GM19035 (cell line): ENCODE results near the gene G2E3.
A peak's percentile ranks its signal among the peaks of the same experiment; 100 is the strongest.
"Not testable (repeated sequence)": the region's sequence is repeated elsewhere in the genome, so short reads cannot be mapped to it uniquely, and the experiment has no call there.

Source experiments
- ATAC-seq: cut with Tn5 transposase; IDR thresholded peaks from one replicate; pipeline ENCODE4 v1.9.1; 2021; ENCODE audit not compliant: unreplicated experiment

Gene G2E3

DNA sequence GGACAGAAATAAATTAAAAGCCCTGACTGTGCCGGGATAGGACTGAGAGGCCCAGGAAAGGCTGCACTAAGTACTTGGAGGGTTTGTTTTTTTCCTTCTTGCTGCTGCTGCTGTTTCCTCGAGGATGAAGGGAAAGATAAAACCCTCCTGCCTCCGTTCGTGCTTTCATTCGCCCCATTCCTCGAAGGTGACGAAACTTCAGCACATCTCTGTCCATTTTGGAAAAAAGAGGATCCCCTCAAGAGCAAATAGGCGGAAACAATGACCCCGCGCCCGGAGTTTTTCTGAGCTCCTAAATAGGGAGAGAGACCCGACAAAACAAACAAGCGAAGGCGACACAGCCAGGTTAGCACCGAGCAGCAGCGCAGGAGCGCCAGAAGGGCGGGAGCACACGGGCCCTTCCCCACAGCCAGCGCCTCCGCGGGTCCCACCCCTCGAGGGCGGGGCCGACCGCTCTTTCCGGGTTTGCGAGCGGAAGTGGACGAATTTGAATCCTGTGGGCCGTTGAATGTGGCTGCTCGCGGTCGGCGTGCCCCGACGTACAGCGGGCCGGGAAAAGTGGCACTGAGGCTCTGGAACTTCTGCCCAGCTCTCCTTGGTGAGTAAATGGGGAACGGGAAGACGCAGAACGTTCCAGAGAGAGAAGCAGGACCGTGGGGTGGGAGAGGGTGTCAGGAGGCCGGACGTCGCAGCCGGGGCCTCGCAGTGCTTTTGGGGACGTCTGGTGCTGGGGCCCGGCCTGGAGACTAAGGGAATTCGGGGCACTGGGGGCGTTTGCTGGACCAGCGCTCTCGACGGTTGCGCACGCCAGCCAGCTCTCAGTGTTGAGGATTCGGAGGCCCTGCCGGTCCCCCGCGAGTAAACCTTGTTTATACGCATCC lies at the start of gene G2E3:
G2E3 (plus strand) TSS at position 484 of the 881 bp plus-strand sequence. CDS start 21,922 bp downstream, outside the sequence.
- ATAC-seq: peak; percentile 98

- no peak for ATAC-seq
Measured at GRCh38 chr14:30517737-30518136, 41.2 kb upstream of the G2E3 start.

GRCh38 chr14:30518867-30519560 lies 39.9 kb upstream of the G2E3 start:
- no peak for ATAC-seq

DNA sequence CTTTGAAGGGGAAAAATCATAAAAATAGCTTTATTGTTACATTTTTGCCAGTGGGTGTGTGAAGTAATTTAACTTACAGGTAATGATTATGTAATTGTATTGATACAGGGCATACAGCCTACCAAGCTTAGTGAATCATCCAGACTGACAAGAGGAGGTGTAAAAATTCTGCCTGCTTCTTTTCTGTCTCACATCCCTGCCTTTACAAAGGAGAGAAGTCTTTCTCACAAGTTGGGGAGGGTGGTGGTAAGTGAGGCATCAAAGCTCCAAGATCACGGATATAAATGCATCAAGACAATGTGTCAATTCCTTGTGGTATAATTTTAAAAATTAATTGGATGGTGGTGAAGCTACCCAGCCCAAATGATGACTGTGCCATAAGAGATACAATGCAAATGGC lies 39.0 kb upstream of the G2E3 start:
- no peak for ATAC-seq

DNA sequence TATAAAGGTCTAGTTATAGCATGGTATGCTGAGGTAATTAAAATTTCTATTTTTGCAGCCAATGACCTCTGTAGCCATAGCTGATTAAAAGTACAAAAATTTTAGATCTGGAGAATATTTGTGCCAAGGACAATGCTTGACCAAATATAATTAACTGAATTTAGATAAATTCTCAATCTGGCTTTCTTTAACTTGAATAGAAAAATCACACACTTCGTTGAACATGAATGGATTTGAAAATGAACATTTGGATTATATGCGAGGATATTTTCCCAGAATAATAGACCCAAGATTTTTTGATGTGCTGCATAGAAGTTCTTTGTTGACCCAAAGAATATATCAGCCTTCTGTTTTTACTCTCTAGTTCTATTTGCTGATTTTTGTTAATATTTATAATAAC lies 38.4 kb upstream of the G2E3 start:
- ATAC-seq: no peak

DNA sequence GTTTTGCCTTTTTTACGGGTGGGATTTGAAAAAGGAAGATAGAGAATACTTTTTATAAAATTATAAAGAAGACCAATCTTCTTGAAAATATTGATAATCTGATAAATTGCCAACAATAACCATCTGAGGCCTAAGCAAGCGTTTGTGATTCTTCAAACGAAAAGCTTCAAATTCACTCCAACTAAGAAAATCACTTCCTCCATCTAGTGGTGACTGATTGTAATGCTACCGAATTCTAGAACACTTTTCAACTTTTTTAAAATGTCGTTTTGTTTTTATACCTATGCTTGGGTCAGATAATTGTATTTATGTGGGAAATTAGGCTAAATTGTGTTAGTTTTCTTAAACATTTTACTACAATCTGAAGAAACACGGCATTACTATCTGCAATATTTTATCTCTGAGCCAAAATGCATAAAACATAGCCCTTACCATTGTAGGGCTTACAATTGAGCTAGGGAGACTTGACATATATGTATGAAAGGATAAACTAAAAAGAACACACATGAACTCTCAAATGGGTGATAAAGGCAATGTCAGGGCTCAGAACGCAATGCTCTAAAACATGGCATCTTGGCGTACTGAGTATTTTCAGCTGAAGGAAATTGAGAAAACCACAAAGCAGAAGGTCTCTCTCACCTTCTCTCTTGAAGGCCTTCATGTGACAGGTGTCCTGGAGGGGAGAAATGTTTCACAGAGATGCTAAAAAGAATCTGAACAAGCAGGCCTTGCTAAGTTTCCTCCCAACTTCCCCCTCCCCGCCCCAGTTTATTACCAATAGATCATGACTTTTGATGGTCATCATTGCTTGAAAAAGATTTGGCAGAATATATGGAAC lies 36.8 kb upstream of the G2E3 start:
- peak; percentile 70 for ATAC-seq

DNA sequence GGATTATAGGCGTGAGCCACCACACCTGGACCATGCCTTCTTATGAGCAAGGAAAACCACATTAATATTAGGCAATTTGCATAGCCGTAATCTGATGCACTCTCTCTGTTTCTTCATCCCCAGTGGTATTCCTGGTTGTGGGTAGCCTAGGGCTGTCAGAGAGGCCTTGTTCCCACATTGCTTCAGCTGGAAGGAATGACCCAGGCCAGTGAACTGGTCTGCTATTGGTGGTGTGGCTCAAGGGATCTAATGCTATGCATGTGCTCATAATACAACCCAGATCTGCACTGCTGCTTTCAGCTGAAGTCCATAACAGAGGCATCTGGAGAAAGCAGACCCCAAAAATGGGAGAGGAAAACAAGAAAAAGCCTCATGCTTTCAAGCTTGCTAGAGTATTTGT lies 33.1 kb upstream of the G2E3 start:
- ATAC-seq: no peak

DNA sequence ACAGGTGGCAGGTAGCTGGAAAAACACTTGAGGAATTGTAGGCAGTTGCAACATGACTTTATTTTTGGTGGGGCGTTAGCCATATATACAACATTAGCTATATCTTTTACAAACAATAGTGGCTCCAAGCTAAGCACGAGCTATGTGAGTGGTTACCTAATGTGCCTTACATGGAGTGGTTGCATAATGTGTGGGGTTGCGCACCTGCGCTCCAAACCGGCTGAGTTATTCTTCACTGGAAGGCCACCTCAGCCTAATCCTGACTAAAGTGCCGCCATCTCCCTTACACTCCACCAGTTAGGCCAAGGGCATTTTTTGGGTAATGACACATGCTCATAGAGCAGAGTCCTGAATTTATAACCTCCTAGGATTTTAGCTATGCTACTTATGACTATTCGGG lies 31.8 kb upstream of the G2E3 start:
- no peak for ATAC-seq

DNA sequence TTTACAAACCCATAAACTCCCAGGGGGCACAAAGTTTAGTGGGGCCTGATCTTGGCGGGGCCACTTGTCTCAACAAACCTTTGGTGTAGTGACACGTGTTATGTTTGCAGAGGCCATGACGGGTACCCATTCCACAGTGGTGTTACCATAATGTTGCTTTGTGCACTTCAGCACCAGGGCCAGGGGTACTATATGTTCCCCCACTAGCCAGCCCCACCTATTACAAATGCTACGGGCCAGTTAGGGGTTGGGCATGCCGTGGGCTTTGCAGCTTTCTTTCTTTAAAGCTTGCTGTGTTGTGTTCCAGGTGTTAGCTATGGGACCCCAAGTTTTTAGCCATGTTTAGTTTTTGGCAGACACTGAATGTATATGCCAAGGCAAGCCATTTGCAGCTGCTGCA lies 30.8 kb upstream of the G2E3 start:
- ATAC-seq: no peak

DNA sequence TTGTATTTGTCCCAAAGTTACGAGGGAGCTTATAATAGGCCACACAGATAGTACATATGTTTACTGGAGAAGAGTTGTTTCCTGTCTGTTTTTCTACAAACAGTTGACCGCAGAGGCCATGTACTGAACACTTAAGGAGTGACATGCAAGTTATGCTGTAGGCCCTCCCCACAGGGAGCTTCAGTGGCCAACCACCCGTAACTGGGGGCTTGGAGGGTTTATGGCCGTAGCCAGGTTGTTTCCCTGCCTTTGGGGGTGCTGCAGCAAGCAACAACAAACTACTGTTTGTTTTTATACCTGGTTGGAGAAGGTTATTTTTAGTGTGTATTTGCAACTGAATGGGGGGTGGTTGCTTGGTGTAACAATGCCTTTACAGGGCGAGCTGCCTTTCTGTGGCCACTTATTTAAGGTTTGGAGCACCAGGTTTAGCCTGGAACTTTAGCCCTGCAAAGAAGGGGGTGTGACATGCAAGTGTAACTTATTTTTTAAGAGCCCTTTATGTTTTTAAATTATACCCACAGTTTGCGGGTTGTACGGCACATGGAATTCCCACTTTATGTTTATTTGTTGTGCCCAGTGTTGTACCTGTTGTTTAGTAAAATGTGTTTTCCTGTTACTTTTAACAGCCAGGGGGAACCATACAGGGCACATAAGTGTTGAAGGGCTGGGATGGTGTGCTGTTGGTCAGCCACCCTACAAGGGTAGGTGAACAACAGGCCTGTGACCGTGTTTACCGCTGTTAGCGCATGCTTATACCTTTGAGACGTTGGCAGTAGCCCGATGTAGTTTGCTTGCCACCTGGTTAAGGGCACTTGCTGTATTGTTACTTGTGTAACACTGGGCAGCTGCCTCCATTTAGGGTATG lies 29.9 kb upstream of the G2E3 start:
- no peak for ATAC-seq

GRCh38 chr14:30532264-30532663 lies 26.7 kb upstream of the G2E3 start:
- ATAC-seq: no peak

DNA sequence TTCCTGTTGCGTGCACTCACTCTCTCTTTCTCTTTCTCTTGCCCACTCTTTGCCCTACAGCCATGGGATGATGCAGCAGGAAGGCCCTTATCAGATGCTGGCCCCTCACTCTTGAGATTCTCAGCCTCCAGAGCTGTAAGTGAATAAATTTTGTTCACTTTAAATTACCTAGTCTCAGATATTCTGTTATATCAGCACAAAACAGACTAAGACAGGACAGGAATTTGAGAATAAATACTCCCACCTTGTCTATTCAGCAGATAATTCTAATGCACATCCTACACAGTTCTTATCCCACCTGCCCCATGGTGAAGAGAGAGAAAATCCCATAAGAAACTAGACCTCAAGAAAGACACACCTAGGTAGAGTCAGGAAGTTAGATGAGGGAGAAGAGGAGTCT lies 25.8 kb upstream of the G2E3 start:
- ATAC-seq: no peak

DNA sequence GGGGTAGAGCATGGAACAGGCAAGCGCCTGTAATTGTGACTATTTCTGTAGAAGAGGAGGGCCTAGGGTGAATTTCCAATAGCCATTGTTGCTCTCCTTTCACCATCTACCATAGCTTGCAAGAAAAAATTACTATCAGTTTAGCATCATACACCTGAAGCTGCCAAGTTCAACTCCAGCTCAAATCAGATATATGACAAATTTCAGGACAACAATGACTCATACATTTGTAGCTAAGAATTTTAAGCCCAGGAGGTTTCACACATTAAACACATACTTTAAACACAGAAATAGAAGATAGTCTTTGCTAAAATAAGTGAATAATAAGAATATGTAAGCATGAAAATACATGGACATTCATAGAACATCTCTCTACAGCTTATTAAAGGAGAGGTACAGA lies 17.6 kb upstream of the G2E3 start:
- no peak for ATAC-seq

DNA sequence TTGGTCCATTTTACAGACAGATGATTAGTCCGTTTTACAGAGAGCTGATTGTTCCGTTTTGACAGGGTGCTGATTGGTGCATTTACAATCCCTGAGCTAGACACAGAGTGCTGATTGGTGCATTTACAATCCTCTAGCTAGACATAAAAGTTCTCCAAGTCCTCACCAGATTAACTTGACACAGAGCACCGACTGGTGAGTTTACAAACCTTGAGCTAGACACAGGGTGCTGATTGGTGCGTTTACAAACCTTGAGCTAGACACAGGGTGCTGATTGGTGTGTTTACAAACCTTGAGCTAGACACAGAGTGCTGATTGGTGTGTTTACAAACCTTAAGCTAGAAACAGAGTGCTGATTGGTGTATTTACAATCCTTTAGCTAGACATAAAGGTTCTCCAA lies 12.2 kb upstream of the G2E3 start:
- not testable (repeated sequence) for ATAC-seq

DNA sequence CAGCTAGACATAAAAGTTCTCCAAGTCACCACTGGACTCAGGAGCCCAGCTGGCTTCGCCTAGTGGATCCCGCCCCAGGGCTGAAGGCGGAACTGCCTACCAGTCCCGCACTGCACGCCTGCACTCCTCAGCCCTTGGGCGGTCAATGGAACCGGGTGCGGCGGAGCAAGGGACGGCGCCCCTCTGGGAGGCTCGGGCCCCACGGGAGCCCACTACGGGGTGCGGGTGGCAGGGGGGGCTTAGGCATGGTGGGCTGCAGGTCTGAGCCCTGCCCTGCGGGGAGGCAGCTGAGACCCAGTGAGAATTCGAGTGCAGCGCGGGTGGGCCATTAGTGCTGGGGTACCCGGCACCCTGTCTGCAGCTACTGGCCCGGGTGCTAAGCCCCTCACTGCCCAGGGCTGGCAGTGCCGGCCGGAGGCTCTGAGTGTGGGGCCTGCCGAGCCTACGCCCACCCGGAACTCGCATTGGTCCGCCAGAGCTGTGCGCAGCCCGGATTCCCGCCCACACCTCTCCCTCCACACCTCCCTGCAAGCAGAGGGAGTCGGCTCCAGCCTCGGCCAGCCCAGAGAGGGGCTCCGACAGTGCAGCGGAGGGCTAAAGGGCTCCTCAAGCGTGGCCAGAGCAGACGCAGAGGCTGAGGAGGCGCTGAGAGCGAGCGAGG lies 11.4 kb upstream of the G2E3 start:
- no peak for ATAC-seq

DNA sequence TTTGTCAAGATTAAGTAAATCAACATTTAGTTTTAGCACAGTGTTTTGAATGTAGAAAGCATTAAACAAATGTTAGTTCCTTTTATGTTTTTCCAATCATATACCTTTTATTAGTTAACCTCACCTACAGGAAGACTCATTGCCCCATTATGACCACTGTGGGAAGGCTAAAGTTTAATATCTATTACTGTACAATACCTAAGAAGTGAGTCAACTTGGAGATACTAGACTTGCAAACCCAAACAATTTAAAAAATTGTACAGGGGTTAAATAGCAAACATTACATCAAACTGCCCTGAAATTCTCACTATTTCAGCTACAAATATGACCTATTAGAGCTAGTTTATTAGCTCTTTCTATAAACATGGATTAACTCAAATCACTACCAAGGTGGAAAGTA lies 8.6 kb upstream of the G2E3 start:
- no peak for ATAC-seq

- no peak for ATAC-seq
Measured at GRCh38 chr14:30551460-30551859, 7.5 kb upstream of the G2E3 start.

- ATAC-seq: no peak
Measured at GRCh38 chr14:30553311-30553989, 5.5 kb upstream of the G2E3 start.

DNA sequence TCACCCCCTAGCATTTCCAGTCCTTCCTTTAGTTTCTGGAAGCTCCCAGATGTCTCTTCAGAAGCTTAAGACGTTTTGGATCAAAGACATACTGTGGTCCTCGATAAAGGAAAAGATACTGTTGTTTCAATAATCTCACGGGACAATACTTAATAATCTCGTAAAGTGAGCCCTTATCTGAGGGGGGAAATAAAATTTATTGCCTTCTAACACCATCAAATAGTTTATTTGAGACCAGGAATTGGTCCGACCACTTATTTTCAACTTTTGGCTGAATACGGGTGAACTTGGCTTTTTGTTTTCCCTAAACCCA lies 640 bp upstream of the G2E3 start:
- no peak for ATAC-seq

- ATAC-seq: peak; percentile 37
Measured at GRCh38 chr14:30559638-30560091, 707 bp downstream of the G2E3 start.
